ENCODE data around the gene ZNF236.

The ZNF236 gene

DNA sequence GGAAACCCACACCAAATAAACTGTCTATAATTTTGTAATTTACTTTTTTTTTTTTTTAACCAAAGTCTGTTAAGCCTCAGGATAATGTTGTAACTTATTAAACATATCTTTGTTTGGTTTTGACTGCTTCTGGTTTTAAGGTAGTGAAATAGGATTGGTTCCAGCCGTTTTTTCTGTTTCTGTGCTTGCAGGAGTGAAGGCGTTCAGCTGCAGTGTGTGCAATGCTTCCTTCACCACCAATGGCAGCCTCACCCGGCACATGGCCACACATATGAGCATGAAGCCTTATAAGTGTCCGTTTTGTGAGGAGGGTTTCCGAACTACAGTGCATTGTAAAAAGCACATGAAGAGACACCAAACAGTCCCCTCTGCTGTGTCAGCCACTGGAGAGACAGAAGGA, 93.1 kb downstream of the ZNF236 start:
- TF ChIP-seq, protein P1, sequence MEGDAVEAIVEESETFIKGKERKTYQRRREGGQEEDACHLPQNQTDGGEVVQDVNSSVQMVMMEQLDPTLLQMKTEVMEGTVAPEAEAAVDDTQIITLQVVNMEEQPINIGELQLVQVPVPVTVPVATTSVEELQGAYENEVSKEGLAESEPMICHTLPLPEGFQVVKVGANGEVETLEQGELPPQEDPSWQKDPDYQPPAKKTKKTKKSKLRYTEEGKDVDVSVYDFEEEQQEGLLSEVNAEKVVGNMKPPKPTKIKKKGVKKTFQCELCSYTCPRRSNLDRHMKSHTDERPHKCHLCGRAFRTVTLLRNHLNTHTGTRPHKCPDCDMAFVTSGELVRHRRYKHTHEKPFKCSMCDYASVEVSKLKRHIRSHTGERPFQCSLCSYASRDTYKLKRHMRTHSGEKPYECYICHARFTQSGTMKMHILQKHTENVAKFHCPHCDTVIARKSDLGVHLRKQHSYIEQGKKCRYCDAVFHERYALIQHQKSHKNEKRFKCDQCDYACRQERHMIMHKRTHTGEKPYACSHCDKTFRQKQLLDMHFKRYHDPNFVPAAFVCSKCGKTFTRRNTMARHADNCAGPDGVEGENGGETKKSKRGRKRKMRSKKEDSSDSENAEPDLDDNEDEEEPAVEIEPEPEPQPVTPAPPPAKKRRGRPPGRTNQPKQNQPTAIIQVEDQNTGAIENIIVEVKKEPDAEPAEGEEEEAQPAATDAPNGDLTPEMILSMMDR (IDR thresholded peaks at IDR 0.05; ENCODE audit: unreplicated experiment in 3 of 3): no peak
- no peaks in the 10 kb centered on the region for H3K9me3 Mint-ChIP-seq
- no peaks in the 10 kb centered on the region for H3K27me3 Mint-ChIP-seq (ENCODE audit: low read depth)
- no peaks in the 10 kb centered on the region for H3K4me1 Mint-ChIP-seq
- no peak overlapping the region for H3K27ac Mint-ChIP-seq
- H3K36me3 Mint-ChIP-seq (ENCODE audit: low read depth): peaks cover 56% of the 10 kb centered on the region
- no peak overlapping the region for H3K4me3 Mint-ChIP-seq

DNA sequence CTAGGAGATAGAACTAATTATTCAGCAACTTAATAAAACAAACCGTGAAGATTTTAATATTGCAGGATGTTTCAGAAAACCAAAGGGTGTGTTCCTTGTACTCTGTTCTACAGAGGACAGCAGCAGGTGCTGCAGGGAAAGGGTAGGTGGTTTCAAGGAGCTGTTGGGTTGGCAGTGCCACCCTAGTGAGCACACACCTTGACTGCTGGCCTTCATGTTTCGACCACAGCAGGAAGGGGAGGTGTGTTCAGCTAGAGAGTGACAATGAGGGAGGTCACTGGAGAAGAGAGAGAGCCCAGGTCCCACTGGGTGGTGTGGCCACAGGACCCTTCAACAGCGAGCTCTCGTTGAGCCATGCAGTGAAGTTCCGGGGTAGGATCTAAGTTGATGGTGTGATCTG, 98.6 kb downstream of the ZNF236 start:
- H3K4me1 Mint-ChIP-seq: peaks cover 7% of the 10 kb centered on the region
- no peaks in the 10 kb centered on the region for H3K9me3 Mint-ChIP-seq
- H3K4me3 Mint-ChIP-seq: no peak overlapping the region

DNA sequence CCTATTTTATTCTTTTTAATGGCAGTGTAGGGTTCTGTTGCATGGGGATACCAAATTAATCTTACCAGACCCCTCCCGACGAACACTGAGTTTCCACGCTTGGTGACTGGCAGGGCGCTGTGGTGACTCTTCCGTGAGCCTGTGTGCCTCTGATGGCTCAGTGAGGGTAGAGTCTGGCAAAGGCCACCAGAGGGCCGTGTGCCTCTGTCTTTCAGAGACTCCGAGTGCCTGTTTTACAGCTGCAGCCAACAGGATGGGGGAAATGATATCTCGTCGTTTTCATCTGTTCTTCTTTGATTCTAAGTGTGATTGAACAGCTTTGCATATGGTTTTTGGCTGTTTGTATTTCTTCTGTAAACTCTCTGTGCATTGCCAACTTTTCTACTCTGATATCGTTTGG, 99.8 kb downstream of the ZNF236 start:
- Mint-ChIP-seq H3K36me3 (ENCODE audit: low read depth) (peaks cover 66% of the 10 kb centered on the region), H3K27me3 (ENCODE audit: low read depth) (no peaks in the 10 kb centered on the region), H3K9me3 (no peaks in the 10 kb centered on the region), H3K4me1 (peaks cover 7% of the 10 kb centered on the region), H3K27ac (peak overlapping the region in 1 of 3 experiments; percentile 32), H3K4me3 (no peak overlapping the region)
- TF ChIP-seq, protein P1 (IDR thresholded peaks at IDR 0.05; ENCODE audit: unreplicated experiment in 3 of 3): peak; percentile 65 to 78 (median 65)

More for the DNA sequence above, 98.6 kb downstream of the ZNF236 start:
- TF ChIP-seq, protein P1 (IDR thresholded peaks at IDR 0.05; ENCODE audit: unreplicated experiment in 3 of 3): no peak
- H3K27ac Mint-ChIP-seq: no peak overlapping the region
- no peaks in the 10 kb centered on the region for H3K27me3 Mint-ChIP-seq (ENCODE audit: low read depth)
- H3K36me3 Mint-ChIP-seq (ENCODE audit: low read depth): peaks cover 66% of the 10 kb centered on the region

DNA sequence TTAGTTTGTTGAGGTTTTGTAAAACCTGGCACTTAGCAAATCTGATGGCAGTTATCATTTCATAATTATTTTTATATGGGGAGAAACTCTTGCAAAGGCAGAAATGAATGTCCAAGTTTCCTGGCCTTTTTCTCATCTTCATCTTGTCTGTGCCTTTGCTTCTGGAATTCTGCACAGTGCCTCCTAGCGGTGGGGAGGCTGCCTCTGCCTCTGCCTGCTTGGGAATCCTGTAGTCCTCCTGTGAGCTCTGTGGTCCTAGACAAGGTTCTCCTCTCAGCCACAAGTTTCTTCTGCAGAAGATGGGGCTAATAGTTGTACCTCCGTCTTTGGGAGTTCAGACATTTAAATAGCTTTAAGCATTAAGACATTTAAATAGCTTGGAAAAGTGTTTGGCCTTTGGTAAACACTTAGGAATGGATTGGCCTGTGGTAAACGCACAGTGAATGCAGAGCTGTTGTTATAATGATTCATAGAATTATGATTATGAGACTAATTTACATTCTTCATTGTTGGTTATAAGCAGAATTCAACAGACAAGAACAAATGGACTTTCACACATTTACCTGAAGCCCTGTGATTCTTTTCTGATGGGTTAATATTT, 101.2 kb downstream of the ZNF236 start:
- no peaks in the 10 kb centered on the region for H3K9me3 Mint-ChIP-seq
- no peak overlapping the region for H3K27ac Mint-ChIP-seq
- TF ChIP-seq, protein P1 (IDR thresholded peaks at IDR 0.05; ENCODE audit: unreplicated experiment in 3 of 3): peak; percentile 25 to 40 (median 35)
- no peaks in the 10 kb centered on the region for H3K27me3 Mint-ChIP-seq (ENCODE audit: low read depth)
- no peak overlapping the region for H3K4me3 Mint-ChIP-seq
- H3K36me3 Mint-ChIP-seq (ENCODE audit: low read depth): peaks cover 64% of the 10 kb centered on the region
- peaks cover 7% of the 10 kb centered on the region for H3K4me1 Mint-ChIP-seq

DNA sequence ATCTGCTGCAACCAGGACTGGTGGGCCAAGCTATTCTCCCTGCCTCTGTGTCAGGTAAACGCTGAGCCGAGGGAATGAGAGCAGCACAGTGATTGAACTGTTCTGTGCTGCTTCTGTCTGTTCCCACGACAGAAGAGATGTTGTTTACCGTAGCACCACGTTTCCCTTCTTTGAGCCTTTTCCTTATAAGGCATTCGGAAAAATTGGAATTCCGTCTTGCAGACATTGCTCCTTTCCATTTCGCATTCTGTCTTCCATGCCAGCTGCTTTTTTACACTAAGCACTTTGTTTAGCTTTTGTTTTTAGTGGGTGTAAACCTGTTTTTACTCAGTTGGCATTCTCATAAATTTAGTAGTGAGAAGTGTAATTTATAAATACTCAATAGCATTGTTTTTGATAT, 103.1 kb downstream of the ZNF236 start:
- Mint-ChIP-seq H3K4me3 (peak overlapping the region in 2 of 3 experiments; percentile 28 to 41), H3K4me1 (peaks cover 7% of the 10 kb centered on the region), H3K27ac (no peak overlapping the region), H3K36me3 (ENCODE audit: low read depth) (peaks cover 61% of the 10 kb centered on the region), H3K9me3 (no peaks in the 10 kb centered on the region), H3K27me3 (ENCODE audit: low read depth) (no peaks in the 10 kb centered on the region)
- TF ChIP-seq, protein P1 (IDR thresholded peaks at IDR 0.05; ENCODE audit: unreplicated experiment in 3 of 3): no peak

DNA sequence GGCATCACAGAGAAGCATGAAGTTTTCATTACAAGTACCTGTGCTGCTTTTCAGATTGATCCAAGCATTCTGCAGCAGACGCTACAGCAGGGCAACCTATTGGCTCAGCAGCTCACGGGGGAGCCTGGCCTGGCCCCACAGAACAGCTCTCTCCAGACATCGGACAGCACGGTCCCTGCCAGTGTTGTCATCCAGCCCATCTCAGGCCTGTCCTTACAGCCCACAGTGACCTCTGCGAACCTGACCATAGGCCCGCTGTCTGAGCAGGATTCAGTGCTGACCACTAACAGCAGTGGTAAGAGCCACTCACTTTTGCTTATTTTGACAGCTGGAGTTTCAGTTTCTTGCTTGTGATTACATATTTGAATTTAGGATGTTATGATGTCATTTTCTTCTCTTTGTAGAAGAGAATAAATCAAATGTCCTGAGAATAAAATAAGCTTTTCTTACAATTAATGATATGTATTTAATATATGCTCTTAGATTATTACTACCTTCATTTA, 104.9 kb downstream of the ZNF236 start:
- Mint-ChIP-seq H3K4me1 (peaks cover 7% of the 10 kb centered on the region), H3K4me3 (no peak overlapping the region), H3K9me3 (no peaks in the 10 kb centered on the region), H3K36me3 (ENCODE audit: low read depth) (peaks cover 55% of the 10 kb centered on the region), H3K27ac (no peak overlapping the region), H3K27me3 (ENCODE audit: low read depth) (no peaks in the 10 kb centered on the region)
- TF ChIP-seq, protein P1 (IDR thresholded peaks at IDR 0.05; ENCODE audit: unreplicated experiment in 3 of 3): no peak

Data from nephron (organoid).